ENCODE data around the gene CCSER1. TPM values are rescaled to one million over a fixed set of nuclear protein-coding genes. Genes with fewer than 3 reads are reported as not detected.

Gene CCSER1
- total RNA-seq, 1 donor from 2014 or later = 14.7 TPM

- DNase-seq (ENCODE audit: low spot score) = no peak
Measured at GRCh38 chr4:90189946-90190345, 62.8 kb downstream of the CCSER1 start.

DNA sequence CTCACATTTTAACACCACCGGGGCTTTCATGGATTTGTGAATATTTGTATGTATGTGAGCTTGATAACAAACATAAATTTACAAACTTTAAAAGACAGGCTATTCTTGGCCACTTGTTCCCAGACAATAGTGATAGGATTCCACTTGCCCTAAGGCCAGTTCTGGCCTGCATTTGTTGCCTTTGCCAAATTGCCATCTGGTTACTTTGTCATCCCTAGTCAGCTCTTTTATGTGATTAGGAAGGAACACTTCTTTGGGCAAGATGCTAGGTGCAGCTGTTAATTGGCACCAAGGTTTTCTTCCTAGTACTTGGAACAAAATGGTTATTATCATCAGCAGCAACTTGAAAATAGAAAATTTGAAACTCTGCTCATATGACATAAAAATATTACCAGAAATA lies 63.3 kb downstream of the CCSER1 start:
- no peak for DNase-seq (ENCODE audit: low spot score)

DNA sequence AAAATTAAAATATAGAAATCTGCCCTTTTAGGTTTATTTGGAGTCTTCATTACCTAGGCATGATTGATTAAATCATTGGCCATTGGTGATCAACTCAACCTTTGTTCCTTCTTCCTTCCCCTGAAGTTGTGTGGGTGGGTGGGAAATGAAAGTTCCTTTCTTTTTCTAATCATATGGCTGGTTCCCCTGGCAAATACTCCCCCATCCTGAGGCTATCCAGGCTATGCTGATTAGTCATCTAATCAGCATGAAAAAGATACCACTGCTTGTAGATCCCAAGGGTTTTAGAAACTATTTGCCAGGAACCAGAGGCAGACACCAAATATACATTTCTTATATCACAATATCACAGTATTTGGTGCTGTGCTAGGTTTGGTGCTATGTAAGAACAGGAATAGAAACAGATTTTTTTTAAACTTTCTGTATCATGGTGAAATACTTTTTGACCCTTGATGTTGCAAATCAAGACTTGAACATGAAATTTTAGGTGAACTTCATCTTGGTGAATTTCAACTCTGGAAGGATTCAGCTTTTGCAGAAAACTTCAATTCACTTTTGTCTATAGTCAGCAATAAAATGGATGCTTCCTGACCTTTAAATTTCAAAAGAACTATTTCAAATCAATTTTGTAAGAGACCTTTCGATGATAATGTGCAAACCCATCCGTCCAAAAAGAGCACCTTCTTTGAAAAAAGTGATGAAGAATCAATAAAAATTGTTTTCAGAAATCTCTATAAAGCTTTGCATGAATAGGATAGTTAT lies 71.1 kb downstream of the CCSER1 start:
- no peak for DNase-seq (ENCODE audit: low spot score)

DNA sequence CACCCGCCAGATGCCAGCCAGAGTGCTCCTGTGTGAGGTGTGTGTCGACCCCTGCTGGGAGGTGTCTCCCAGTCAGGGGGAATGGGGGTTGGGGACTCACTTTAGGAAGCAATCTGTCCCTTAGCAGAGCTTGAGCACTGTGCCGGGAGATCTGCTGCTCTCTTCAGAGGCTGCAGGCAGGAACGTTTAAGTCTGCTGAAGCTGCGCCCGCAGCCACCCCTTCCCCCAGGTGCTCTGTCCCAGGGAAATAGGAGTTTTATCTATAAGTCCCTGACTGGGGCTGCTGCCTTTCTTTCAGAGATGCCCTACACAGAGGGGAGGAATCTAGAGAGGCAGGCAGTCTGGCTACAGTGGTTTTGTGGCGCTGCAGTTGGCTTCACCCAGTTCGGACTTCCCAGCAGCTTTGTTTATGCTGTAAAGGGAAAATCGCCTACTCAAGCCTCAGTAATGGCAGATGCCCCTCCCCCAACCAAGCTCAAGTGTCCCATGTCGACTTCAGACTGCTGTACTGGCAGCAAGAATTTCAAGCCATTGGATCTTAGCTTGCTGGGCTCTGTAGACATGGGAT lies 80.8 kb downstream of the CCSER1 start:
- no peak for DNase-seq (ENCODE audit: low spot score)

DNA sequence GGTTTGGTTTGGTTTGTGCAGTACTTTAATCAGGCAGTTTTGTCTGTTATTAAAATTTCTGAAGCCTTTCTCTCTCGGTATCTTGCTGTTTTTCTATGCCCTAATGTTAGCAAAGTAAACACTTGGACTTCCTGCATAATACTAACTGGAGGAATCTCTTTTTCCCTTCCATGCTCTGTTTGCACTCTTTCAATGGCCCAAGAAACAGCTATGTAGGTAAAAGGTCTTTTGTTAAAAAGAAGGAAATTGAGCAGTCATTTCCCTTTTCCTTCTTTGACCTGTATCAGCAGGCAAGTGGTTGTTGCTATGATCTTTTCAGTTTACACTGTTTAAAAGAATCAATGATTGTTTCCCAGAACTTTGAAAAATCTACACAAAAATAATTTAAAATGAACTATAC lies 82.7 kb downstream of the CCSER1 start:
- peak; percentile 7 for DNase-seq (ENCODE audit: low spot score)

GRCh38 chr4:90211174-90211573 lies 84.0 kb downstream of the CCSER1 start:
- DNase-seq (ENCODE audit: low spot score) = no peak

DNA sequence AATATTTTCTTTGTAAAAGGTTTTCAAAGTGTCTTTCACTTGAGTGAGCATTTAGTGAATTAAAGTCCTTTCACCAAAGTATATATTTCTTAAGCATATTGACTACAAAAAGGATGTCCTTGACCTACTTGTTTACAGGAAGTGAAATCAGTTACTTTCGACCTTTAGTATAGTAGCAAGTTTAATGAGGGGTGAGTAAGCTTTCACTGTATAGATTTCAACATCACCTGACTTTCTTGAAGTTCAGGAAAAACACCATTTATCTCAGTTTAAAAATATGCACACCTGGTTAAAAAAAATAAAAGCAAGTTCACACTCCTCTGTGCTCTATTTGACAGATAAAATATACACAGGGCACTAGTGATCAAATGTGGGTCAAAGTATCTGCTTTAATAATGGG lies 88.1 kb downstream of the CCSER1 start:
- DNase-seq (ENCODE audit: low spot score) = peak; percentile 48

DNA sequence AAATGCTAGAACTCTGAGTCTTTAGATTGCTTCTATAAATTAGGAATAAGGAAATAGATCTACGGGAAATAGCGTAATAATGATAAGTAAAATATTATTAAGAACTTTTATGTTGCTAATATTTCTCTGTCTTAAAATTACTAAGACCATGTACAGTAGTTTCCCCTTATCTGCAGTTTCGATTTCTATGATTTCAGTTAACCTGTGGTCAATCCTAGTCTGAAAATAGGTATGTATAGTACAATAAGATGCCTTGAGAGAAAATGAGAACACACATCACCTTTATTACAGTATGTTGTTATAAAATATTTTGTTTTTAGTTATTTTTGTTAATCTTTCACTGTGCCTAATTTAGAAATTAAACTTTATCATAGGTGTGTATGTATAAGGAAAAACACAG lies 92.6 kb downstream of the CCSER1 start:
- DNase-seq (ENCODE audit: low spot score) = no peak

DNA sequence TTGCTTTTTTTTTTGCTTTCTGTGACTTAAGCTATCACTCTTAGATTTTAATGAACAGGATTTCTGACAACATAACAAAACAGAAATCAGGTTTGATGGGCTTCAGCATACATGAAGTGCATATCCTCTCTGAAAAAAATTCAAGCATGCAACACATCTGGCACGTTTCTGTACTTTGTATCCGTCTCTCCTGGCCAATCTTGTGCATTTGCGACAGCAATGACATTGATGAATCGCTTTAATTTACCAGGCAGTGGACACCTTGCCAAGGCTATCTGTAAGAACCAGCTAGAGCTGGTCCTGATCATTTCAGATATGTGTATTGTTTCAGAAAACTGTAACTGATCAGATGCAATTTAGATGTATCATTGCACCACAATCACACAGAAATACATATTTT lies 93.3 kb downstream of the CCSER1 start:
- DNase-seq (ENCODE audit: low spot score) = no peak

GRCh38 chr4:90226734-90227133 lies 99.5 kb downstream of the CCSER1 start:
- DNase-seq (ENCODE audit: low spot score) = no peak

DNA sequence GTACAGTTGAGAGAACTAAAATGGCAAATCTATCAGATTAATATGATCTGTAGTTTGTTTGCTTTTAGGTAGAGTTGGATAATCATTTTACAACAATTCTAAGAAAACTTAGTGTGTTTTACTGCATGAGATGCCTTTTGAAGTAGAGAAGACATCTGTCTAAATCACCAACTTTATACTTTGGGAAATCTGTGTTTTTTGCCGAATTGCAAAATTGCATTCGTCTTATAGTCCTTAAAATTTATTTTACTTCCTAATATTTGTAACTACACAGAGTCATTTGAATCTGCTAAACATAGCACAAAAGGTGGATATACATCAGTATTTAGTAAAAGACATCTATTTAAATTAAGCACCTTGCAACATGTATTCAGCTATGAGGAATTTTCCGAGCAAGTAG lies 100.0 kb downstream of the CCSER1 start:
- DNase-seq (ENCODE audit: low spot score) = no peak

DNA sequence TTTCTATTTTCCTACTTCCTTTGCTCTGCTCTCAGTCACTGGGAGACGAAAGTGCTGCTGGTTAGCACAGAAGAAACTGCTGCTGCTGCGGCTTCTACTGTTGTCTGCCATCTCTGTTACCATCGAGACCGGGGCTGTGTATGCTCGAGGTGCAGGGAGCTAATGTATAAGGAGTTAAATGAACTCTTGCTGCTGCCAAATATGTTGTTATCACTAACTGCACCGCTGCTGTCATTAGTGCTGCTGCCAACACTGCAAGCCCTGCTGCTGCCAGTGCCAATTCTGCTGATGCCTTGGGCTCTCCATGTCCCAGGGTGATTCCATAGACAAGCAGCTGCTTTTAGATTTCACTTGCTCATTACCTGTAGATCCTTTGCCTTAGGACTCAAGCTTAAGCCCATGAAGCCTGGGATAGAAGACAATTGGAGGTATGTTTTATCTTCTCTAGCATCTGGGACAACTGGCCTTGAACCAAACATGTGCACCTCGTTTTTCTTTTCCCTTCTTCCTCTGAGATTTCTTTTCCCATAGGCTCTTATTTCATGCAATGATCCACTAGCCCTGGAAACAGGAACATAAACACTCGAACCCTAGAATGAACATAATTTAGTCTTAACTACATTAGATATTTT lies 107.8 kb downstream of the CCSER1 start:
- no peak for DNase-seq (ENCODE audit: low spot score)

DNA sequence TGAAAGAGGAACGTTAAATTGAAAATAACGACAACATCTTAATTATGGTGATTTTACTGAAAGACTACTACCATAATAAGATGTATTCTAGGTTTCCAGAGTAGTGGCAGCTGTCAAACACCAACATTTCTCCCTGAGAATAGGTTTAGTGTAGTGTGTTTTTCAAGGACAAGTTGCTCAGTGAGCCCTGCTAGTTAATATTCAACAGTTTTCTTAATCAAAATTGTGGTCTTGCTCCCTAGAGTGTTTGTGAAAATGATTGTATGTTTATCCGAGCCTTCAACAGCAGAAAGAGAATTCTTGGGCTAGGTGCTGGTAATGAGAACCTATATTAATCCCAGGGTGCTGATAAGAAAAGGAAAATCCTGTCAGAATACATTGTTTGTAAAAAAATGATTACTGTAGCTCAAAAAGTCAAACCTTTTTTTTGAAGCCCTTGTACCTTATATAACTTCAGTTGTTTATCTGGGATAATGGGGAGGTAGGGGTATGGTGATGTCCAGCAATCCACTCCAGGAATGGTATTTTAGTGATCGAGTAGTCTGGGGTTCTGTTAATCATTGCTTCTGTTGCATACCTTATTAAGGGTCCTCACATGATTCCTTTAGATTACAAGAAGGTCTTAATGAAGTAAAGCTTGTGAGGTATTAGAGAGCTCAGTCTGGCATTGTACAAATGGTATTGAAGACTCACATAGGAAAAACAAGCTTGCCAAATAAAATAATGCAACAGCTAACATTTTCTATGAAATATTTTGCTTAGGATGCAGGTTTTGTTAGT lies 110.7 kb downstream of the CCSER1 start:
- no peak for DNase-seq (ENCODE audit: low spot score)

- no peak for DNase-seq (ENCODE audit: low spot score)
Measured at GRCh38 chr4:90240333-90240732, 113.1 kb downstream of the CCSER1 start.

- DNase-seq (ENCODE audit: low spot score) = no peak
Measured at GRCh38 chr4:90241008-90241407, 113.8 kb downstream of the CCSER1 start.

GRCh38 chr4:90245837-90246236 lies 118.6 kb downstream of the CCSER1 start:
- DNase-seq (ENCODE audit: low spot score) = no peak

- DNase-seq (ENCODE audit: low spot score) = no peak
Measured at GRCh38 chr4:90246816-90247215, 119.6 kb downstream of the CCSER1 start.

GRCh38 chr4:90254357-90254756 lies 127.2 kb downstream of the CCSER1 start:
- no peak for DNase-seq (ENCODE audit: low spot score)

GRCh38 chr4:90274175-90274574 lies 147.0 kb downstream of the CCSER1 start:
- no peak for DNase-seq (ENCODE audit: low spot score)

DNA sequence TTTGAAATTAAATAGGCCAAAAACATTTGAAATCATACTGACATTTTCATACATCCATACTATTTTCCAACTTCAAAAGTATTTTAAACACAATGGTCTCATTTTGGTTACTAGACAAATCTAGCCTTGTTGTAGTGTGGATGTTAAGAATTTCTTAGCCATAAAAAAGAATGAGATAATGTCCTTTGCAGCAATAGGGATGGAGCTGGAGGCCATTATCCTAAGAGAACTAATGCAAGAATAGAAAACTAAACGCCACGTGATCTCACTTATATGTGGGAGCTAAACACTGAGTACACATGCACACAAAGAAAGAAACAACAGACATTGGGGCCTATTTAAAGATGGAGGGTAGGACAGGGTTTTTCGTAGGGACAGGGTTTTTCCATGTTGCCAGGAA lies 153.8 kb downstream of the CCSER1 start:
- no peak for DNase-seq (ENCODE audit: low spot score)

DNA sequence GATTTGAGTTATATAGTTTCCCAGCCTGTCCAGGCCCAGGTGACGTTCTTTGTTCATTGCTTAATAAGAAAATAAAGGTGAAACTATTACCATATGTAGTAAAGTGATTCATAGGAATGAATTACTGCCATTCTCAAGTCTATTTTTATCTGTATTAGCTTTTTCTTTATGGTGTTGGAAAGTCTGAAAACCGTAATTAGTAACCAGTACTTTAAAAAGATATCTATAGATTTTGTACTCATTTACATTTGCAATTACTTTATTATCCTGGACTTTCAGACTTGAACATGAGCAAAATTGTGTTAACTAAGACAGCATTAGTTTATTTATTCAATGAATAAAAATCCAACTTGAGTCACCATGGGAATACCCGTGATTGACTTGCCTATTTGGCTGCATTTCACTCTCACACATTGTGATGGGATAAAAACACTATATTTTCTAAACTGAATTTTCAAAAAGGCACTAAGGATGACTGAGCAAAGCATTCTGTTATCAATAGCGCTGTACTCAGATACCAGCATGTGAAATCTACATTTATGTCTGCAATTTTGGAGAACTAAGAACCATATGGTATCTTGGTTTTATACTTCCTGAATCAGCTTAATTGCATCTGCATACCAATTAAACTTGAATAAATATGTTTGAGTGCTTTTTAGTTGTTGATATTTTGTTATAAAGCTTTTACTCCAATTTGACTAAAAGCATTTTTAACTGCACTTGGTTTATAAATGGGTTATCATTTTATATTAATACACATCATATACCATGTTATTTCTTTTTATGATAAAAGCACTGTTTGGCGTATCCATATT lies 154.6 kb downstream of the CCSER1 start:
- no peak for DNase-seq (ENCODE audit: low spot score)

DNA sequence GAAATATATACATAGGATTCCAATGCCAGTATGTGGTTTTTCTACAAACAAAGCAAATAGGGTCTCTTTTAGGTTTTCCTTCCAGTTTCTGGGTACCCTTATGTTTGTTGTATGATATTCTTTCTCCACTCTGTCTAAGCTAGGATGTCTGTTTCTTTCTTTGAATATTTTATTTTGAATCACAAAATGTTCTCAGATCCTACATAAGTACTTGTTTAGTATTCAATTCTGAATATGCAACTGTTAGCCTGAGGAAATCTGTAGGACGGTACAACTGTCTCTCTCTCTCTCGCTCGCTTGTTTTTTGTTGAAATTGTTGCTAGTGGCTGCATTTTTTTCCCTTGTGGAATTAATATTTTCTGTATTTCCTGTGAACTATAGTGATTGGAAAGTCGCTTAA lies 163.2 kb downstream of the CCSER1 start:
- DNase-seq (ENCODE audit: low spot score) = no peak
